COLO668 (cell line): Measurements from ENCODE around the gene AAMDC.

ENCODE experiments used
- DNase-seq: peaks from one replicate; lab custom pipeline; 2025; ENCODE audit not compliant: unreplicated experiment; lab: John Stamatoyannopoulos, UW

The AAMDC gene

GRCh38 chr11:77820565-77821348, at the start of gene AAMDC, which contains the start of gene RSF1:
TSS of gene AAMDC (plus strand) at chr11:77821144. CDS start at chr11:77842497, 21,353 bp downstream.
TSS of gene RSF1 (minus strand) at chr11:77820722. CDS start at chr11:77820714, 8 bp downstream.
- DNase-seq, result peak; percentile 97

- no peak for DNase-seq
Observed at GRCh38 chr11:77775936-77776335, 45.0 kb upstream of the AAMDC start.

DNA sequence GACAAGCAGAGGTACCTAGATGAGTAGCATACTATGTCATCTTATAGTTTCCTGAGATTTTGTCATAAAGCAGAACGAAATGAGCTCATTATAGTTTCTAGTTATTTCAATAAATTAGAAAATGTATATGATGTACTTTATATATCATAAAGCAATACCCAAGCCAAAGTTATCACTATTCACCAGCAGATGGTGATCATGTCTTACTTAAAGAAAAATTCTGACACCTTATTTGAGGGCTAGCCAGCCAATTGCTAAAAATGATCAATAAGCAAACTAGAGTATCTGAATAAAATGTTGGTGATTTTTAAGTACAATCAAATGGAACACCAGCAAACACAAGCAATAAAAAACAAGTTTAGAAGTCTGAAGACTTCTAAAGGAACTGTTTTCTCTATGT, 44.5 kb upstream of the AAMDC start:
- no peak for DNase-seq

GRCh38 chr11:77778118-77778517, 42.8 kb upstream of the AAMDC start:
- no peak for DNase-seq

DNA sequence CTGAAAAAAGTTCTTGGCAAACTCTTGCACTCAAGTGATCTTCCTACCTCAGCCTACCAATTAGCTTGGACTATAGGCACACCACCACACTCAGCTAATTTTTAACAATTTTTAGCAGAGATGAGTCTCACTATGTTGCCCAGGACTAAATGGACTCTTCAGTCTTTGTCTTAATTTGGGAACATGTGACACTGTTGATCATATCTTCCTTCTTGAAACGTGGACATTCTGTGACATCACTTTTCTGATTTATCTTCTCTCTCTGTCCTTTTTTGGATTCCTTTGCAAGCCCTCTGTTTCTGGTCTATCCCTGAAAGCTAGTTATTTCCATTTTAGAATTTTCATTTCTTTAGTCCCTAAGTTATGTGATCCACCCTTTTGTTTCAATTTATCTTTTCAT, 42.4 kb upstream of the AAMDC start:
- no peak for DNase-seq

DNA sequence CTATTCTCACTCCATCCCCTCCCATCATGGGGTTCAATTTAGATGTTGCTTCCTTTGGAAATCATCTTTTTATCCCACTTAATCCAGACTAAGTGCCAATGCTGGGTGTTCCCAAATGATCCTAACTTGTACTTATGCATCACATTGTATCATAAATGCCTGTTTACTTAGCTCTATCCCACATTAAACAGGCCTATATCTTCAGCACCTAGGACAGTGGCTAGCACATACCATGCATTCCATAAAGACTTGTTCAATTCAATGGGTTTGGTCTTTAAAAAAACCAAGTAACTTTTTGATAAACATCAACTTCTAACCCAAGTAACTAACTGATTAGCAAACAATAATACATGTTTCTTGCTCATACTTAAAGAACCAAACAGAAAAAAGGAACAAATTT, 41.0 kb upstream of the AAMDC start:
- DNase-seq, result no peak

GRCh38 chr11:77783025-77783424, 37.9 kb upstream of the AAMDC start:
- no peak for DNase-seq

DNA sequence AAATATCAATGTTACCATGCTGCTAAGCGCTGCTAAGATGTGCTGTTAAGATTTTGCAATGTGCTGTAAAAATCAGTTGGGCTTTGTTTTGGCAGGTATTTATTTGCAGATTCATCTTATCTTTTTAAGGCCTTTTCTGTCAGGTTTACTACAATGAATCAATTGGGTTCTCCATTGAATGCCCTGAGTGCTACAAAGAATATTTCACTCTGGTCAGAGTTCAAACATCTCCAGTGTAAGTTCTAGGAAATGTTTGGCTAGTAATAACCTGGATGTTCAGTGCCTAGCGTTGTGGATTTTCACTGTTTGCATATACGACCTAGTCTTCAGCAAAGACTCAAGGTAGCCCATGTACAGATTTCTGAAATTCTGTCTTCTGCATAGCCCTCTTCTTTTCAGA, 36.4 kb upstream of the AAMDC start:
- DNase-seq, result no peak

- no peak for DNase-seq
Observed at GRCh38 chr11:77789061-77789730, 31.7 kb upstream of the AAMDC start.

DNA sequence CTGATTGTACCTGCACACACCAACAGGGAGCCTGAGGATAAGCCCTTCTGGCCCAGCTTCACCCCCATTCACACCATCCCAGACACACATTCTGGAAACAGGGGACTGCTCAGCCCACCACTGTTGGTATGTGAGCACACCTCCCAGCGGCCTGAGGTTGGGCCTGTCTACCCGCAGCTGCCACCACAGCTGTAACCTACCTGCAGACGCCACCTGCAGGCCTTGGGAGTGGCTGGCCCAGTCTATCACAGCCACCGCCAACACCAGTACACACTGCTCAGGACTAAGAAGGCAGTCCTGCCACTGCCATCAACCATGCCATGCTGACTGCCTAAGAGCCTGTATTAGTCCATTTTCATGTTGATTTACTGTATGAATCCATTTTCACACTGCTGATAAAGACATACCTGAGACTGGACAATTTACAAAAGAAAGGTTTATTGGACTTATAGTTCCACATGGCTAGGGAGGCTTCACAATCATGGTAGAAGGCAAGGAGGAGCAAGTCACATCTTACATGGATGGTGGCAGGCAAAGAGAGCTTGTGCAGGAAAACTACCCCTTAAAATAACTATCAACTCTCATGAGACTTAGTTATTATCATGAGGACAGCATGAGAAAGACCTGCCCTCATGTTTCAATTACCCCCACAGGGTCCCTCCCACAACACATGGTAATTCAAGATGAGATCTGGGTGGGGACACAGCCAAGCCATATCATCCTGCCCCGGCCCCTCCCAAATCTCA, 31.0 kb upstream of the AAMDC start:
- no peak for DNase-seq

- no peak for DNase-seq
Observed at GRCh38 chr11:77791301-77791700, 29.6 kb upstream of the AAMDC start.

- no peak for DNase-seq
Observed at GRCh38 chr11:77793972-77794371, 27.0 kb upstream of the AAMDC start.

- no peak for DNase-seq
Observed at GRCh38 chr11:77799338-77799737, 21.6 kb upstream of the AAMDC start.

GRCh38 chr11:77800449-77800848, 20.5 kb upstream of the AAMDC start:
- DNase-seq, result no peak

- no peak for DNase-seq
Observed at GRCh38 chr11:77801477-77801876, 19.5 kb upstream of the AAMDC start.

GRCh38 chr11:77806415-77806814, 14.5 kb upstream of the AAMDC start:
- DNase-seq, result no peak

DNA sequence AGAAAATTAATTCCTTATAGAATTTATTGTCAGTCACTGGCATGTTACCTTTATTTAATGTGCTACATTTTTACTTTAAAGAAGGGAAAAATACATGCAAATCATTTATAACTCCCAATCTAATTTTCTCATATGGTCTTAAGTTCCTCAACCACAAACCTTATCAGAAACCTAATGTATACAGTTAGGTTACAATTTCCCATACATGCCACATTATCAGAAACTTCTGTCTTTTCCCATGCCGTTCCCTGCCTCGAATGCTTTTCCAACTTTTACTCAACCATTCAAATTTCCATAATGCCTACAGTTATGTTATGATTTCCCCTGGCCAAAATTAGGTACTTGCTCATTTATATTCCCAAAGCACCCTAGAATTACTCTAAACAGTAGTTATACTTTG, 14.0 kb upstream of the AAMDC start:
- DNase-seq, result no peak

- DNase-seq, result no peak
Observed at GRCh38 chr11:77813256-77813655, 7.7 kb upstream of the AAMDC start.

GRCh38 chr11:77814848-77815247, 6.1 kb upstream of the AAMDC start:
- no peak for DNase-seq

DNA sequence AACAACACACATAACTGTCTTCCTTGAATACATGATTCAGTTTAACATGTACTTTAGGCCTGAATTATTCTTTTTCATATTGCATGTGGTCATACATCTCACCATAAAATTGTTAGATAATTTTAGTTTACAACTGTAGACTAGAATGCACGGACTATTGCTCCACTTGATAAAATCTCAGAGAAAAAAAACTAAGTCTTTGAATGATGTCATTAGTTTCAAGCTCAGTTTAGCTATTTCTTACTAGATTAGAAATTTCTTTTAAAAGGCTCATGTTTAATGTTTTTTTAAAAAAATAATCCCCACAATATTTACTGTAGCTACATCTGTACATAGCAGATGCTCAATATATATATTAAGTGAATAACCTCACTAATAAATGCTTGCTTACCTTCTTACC, 5.5 kb upstream of the AAMDC start:
- DNase-seq, result no peak

- DNase-seq, result peak; percentile 80
Observed at GRCh38 chr11:77819411-77819920, 1.5 kb upstream of the AAMDC start.
